GM18505 (cell line): ENCODE results near the gene NAT10.
"Not testable (repeated sequence)": the region's sequence is repeated elsewhere in the genome, so short reads cannot be mapped to it uniquely, and the experiment has no call there.

Experiments
- ATAC-seq: cut with Tn5 transposase; IDR thresholded peaks from one replicate; pipeline ENCODE4 v1.9.1; 2021; ENCODE audit not compliant: unreplicated experiment
- POLR2A ChIP-seq: IDR thresholded peaks from 4 replicates; pipeline ENCODE4 v1.6.1; 2011; ENCODE audit warnings: borderline replicate concordance; ENCODE audit not compliant: insufficient read depth, insufficient read length; ENCODE audit errors: extremely low read depth

Gene NAT10

DNA sequence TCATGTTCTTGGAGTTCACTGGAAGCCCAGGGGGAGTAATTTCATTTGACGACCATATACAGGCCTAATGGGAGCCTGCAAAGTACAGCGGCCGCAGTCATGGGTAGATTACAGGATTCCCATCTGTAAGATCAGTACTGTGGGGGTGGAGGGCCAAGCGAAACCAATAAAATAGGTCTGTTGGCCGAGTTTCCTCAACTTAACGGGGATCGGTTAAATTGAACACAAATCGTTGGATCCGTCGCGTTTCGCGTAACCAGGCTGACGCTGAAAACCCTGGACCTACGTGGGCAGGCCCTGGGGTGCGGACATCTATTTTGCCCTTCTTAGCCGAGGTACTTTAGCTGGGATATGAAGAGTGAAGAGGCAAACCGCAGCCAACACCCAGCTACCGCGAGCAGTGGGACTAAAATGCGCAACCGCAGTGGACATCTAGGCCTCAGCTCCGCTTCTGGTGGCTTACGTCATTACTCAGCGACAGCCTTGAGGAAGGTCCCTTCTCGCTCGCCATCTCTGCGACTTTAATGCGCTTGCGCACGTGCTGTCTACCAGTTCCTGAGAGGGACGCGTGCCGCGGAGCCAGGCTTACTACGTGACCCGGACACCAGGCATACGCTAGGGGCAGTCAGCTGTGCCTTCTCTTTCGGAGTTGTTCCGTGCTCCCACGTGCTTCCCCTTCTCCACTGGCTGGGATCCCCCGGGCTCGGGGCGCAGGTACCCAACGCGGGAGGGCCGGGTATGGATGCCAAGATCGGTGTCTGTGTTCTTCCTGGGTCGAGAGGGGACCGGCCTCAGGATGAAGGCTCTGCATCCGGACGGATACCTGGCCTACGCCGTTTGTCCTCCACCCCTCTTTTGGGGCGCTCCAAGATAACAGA is at the start of gene NAT10:
Gene NAT10 (plus strand): TSS at position 551 of the 878 bp plus-strand sequence. CDS start 2,597 bp downstream, outside the sequence.
- peak; percentile 88 for ATAC-seq
- TF ChIP-seq POLR2A, result peak; percentile 94

DNA sequence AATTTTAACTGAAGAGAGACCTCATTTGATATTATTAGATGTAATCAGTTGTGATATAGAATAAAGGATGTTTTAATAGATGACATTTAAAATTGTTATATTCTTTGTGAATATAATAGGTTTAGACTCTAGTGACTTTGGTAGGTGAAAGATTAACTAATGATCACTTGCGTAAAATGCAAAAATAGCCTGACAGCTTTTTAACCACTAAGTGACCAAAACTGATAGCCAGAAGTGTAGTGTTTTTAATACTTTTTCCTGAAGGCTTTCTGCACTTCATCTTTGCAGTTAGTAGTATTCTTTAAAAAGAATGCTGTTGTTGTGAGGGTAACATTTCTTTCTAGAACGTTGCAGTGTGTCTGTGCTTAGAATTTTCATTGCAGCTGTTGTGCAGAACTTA is 48.8 kb upstream of the NAT10 start:
- no peak for ATAC-seq
- TF ChIP-seq POLR2A, result no peak

DNA sequence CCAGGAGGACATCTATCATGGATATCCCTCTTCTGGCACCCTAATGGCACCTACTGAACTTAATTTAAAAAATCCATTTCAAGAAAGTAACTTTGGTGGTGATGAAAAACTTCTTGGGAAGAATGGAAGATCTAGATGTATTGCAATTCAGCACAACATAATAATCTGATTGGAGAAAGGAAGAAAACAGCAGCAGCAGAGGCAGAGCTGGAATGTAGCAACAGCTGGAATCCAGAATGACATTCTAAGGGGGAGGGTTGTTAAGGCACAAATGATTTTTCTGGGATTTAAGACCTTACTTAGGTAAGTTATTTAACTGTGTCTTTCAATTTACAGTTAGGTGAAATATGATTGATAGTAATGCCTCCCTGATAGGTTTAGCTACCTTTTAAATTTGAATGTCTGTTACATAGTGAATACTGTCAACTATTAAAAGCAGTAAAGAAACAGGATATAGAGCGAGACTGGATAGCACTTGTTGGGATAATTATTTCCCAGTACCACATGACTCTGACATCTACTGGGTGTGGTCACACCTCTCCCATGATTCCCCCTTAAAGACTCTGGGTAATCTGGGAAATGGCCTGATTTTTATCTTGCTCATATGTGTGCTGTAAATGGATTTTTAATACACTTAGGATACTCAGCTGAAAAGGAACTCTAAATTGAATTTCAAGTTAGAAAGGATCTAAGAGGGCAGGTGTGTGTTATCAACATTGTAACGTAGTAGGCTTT is 42.2 kb upstream of the NAT10 start:
- TF ChIP-seq POLR2A, result no peak
- no peak for ATAC-seq

DNA sequence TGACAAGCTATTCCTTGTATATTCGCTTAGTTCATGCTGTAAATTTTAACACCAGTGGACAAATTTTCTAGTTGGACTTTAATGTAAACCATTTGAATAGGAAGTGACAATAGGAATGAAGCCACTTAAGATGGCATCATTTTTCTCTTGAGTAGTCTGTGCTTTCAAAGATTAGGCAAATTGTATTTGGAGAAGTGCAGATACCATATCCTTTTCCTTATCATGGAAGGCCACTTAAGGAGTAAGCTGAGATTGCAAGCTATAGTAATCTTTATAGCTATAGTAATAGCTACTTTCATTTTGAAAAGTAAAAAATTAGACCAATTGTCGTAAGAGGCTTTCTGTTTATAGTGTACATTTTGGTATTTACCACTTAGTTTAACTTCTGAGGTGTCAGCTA is 41.1 kb upstream of the NAT10 start:
- TF ChIP-seq POLR2A, result no peak
- ATAC-seq, result no peak

DNA sequence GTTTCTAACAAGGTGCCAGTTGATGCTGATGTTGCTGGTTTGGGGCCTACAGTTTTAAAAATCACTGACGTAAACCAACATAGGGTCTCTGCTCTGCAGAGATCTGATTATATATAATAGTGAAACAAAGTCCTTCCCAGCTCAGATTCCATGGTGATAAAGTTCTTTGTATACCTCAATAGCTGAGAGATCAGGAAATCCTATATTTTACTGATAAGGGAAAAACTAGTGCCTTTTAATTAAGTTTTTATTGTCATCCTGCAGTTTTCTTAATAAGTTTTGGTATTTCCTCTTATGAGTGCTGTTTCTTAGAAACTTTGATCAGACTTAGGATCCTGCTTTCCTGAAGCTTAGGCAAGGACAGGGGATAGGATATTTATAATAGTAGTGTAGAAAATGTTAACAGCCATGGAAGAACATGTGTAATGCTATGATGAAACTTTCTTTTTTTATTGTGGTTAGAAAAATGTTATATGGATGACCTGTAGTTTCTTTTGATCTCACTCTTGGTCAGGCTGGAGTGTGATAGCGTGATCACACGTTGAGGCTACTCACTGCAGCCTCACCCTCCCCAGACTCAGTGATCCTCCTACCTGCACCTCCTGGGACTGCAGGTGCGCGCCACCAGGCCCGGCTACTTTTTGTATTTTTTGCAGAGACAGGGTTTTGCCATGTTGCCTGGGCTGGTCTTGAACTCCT is 39.8 kb upstream of the NAT10 start:
- TF ChIP-seq POLR2A, result no peak
- ATAC-seq, result no peak

DNA sequence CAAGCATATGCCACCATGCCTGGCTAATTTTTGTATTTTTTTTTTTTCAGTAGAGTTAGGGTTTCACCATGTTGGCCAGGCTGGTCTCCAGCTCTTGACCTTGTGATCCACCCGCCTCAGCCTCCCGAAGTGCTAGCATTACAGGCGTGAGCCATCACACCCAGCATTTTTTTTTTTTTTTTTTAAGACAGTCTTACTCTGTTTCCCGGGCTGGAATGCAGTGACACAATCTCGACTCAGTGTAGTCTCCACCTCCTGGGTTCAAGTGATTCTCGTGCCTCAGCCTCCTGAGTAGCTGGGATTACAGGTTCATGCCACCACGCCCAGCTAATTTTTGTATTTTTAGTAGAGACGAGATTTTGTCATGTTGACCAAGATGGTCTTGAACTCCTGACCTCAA is 38.7 kb upstream of the NAT10 start:
- ATAC-seq, result not testable (repeated sequence)

DNA sequence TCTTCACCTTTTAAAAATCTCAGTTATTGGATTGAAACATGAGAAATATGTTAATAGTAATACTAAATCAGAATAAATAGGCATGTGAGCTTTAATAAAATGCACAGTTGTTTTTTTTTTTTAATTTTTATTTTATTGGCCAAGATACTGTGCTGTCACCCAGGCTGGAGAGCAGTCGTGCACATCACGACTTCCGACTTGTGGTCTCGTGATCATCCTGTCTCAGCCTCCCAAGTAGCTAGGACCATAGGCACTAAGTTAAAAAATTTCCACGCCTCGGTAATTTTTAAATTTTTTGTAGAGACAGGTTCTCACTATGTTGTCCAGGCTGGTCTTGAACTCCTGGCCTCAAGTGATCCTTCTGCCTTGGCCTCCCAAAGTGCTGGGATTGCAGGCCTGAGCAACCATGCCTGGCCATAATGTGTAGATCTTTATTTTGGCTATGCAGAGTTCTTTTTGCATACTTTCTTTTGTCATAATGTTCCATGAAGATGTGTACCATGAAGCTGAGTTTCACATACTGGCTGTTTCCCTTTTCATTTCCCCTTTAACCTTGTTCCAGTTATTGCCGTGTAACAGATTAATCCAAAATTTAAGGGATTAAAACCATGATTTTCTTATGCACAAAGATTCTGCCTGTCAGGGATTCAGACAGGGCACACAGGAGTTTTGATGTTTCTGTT is 37.9 kb upstream of the NAT10 start:
- no peak for TF ChIP-seq POLR2A
- ATAC-seq, result no peak

DNA sequence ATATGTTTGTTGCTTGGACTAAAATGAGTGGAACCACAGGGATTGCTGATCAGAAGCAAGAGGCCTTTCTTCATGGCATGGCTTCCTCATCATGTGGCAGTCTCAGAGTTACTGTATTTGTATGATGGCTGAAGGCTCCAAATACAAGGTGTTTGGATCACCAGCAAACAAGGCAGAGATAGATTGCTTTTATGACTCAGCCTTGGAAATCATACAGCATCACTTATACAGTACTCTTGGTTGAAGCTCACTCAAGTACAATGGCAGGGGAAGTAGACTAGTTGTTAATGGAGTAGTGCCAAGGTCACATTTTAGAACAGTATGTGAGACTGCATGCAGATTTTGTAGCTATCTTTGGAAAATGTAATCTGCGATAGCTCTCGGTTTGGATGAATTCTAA is 37.3 kb upstream of the NAT10 start:
- no peak for ATAC-seq
- no peak for TF ChIP-seq POLR2A

DNA sequence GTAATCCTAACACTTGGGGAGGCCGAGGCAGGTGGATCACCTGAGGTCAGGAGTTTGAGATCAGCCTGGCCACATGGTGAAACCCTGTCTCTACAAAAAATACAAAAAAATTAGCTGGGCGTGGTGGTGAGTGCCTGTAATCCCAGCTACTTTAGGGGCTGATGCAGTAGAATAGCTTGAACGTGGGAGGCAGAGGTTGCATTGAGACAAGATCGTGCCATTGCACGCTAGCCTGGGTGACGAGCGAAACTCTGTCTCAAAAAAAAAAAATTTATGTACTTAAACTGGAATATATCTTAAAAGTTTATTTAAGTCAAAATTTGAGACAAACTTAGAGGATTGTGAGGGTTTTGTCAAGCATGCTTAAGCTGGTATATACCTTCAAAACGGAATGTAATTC is 34.1 kb upstream of the NAT10 start:
- not testable (repeated sequence) for ATAC-seq

DNA sequence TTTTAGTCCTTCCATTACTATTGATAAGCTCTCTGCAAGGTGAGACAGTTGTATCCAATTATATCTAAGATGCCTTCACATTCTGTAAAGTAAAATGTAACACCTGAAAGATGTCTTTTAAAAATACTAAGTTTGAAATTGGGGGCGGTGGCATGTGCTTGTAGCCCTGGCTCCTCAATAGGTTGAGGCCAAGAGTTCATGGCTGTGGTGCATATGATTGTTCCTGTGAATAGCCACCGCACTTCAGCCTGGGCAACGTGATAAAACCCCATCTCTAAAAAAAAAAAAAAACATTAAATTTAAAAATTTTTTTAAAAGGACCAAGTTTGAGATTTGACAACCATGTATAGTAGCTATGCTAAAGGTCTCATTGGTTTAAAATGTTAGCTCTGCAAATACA is 33.4 kb upstream of the NAT10 start:
- no peak for ATAC-seq
- TF ChIP-seq POLR2A, result no peak

DNA sequence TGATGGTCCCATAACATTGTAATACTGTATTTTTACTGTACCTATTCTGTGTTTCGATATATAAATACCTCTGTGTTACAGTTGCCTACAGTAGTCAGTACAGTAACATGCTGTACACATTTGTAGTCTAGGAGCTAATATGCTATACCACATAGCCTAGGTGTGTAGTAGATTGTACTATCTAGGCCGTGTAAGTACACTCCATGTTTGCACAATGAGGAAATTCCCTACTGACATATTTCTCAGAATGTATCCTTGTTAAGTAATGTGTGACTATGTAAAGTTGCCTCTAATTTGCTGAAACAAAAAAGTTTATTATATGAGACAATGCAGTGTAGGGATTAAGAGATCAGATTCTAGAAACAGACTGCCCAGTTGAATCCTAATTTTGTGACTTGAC is 32.6 kb upstream of the NAT10 start:
- no peak for ATAC-seq
- no peak for TF ChIP-seq POLR2A

DNA sequence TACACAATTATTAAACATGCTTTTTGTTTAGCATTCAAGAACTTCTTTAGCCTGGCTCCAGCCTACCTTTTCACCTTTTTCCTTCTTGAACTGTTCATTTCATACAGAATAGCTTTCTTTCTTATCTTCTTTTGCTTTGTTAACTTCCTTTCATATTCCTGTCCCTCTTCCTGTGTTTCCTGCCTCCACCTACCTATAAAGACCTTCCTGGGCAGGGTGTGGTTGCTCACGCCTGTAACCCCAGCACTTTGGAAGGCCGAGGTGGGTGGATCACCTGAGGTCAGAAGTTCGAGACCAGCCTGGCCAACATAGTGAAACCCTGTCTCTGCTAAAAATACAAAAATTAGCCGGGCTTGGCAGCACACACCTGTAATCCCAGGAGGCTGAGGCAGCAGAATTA is 31.0 kb upstream of the NAT10 start:
- ATAC-seq, result no peak
- TF ChIP-seq POLR2A, result no peak

DNA sequence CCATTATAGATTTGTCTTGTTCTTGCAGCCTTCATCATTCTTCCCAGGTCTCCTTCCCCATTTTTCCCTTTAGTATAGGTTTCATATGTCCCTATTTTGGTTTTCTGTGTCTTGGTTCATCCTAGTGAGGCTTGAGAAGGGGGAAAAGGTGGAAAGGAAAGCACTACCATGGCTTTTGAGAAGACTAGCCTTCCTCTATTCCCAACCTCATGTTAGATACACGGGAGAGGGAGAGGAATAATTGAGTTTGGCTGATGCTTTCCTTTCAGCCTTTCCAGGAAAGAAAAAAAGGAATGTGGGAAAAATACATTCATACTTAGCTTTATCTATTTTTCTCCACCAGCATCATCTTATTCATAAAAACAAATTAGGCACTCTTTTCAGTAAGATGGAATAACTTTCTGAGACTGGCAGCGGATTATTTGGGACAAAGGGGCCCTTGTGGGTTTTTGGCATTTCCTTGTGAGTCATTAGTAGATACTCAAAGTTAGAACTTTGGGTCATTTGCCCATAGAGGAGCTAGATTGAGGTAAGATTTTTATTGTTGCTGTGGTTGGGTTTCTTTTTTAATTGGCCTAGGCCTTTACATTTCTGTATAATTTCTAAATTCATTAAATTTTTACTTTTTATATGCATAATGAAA is 30.1 kb upstream of the NAT10 start:
- no peak for ATAC-seq
- no peak for TF ChIP-seq POLR2A
